ENCODE measurements around the gene SLAIN2. TPM values are rescaled to one million over a fixed set of nuclear protein-coding genes. Genes with fewer than 3 reads are reported as not detected.

Gene SLAIN2
- total and polyA plus RNA-seq, 2 of the 4 experiments (the other 2 are of a cell fraction), result 23.3 to 53.0 TPM

DNA sequence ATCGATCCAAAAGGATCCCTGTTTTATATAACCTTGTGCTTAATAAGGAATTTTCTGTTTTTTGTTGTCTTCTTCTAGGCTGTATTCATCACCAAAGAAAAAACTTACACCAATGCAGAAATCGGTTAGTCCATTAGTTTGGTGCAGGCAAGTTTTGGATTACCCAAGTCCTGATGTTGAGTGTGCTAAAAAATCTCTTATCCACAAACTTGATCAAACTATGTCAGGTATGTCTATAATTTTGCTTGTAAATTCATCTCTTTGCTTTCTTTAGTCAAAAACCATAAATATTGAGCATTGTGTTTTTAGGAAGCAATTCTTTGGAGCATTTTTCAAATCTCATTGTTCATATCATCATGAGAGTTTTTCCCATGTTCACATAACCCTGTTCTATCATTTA lies 28.4 kb downstream of the SLAIN2 start:
- H3K9me1 ChIP-seq (ENCODE audit: insufficient read depth, low read length), result no peaks in the 10 kb centered on the region
- H2BK120ac ChIP-seq (ENCODE audit: low read depth, low read length), result no peak overlapping the region
- no peak overlapping the region for H2BK5ac ChIP-seq (ENCODE audit: low read depth, low read length, poor library complexity, severe bottlenecking)
- POLR2A ChIA-PET (ENCODE audit: unreplicated experiment), result no interaction called here
- peaks cover 25% of the 10 kb centered on the region; the same call in 1 of the 2 replicates for H4K20me1 ChIP-seq (ENCODE audit: insufficient read depth, low read length)
- in situ Hi-C loops (cut with MboI; ENCODE audit: low sequenced_read_pairs), result loop anchor here (25.0 kb wide), 1 partner anchor 507 kb away; no protein-coding TSS in a partner anchor
- H4K5ac ChIP-seq (ENCODE audit: low read depth, low read length), result no peak overlapping the region
- H3K23ac ChIP-seq (ENCODE audit: low read depth, low read length), result no peak overlapping the region
- H3K79me1 ChIP-seq (ENCODE audit: low read depth in 1 of 2, low read length in 2 of 2), result peaks cover 12 to 62% of the 10 kb centered on the region in 2 experiments; a peak in 3 of 4 replicates
- no CpG with 5 or more reads among the region's 2 CpGs for WGBS, 2 experiments (ENCODE audit: extremely low coverage in 2 of 2, insufficient read length in 1 of 2)
- no peak overlapping the region for H3K18ac ChIP-seq (ENCODE audit: low read depth, low read length)
- no peak overlapping the region for H2BK20ac ChIP-seq (ENCODE audit: low read depth, low read length)
- H3K56ac ChIP-seq (ENCODE audit: extremely low read depth, insufficient read depth, low read length), result no peak overlapping the region
- no peaks in the 10 kb centered on the region for H3K9me3 ChIP-seq (ENCODE audit: control insufficient read depth, insufficient read depth, low read length)
- H3K27me3 ChIP-seq (ENCODE audit: control insufficient read depth, insufficient read depth, low read length), result no peaks in the 10 kb centered on the region
- CTCF ChIA-PET, result no interaction called here
- BruUV-seq (replicated peaks), result no TSS peak
- H2AFZ ChIP-seq (replicated peaks; ENCODE audit: low read length, poor library complexity), result no peak overlapping the region
- H3K4me3 ChIP-seq (ENCODE audit: insufficient read depth, low read depth, low read length), result no peak overlapping the region
- H3K36me3 ChIP-seq (ENCODE audit: control insufficient read depth, insufficient read depth, low read length), result peaks cover 2% of the 10 kb centered on the region; the same call in 1 of the 2 replicates
- no peak overlapping the region for H2AK9ac ChIP-seq (replicated peaks; ENCODE audit: low read depth, low read length, poor library complexity)
- H4K8ac ChIP-seq (ENCODE audit: low read depth in 2 of 2, low read length in 2 of 2), result no peak overlapping the region
- no peak overlapping the region for H3K14ac ChIP-seq (replicated peaks; ENCODE audit: low read depth, low read length)
- no peak overlapping the region for H3K4ac ChIP-seq (ENCODE audit: low read depth, low read length)
- no peak overlapping the region for H3K27ac ChIP-seq (ENCODE audit: insufficient read depth, low read length)
- dilution Hi-C loops (cut with HindIII; ENCODE audit: low sequenced_read_pairs, unreplicated experiment), result no loop called here
- H2AK5ac ChIP-seq (ENCODE audit: low read depth, low read length), result no peak overlapping the region
- H2BK15ac ChIP-seq (ENCODE audit: low read depth, low read length), result no peak overlapping the region
- no peak for DNase-seq
- ATAC-seq (ENCODE audit: low read depth), result no peak
- no peaks in the 10 kb centered on the region for H3K4me1 ChIP-seq (ENCODE audit: control insufficient read depth, insufficient read depth, low read length)
- H4K91ac ChIP-seq (ENCODE audit: insufficient read depth, low read depth, low read length), result no peak overlapping the region
- intact Hi-C loops (cut with micrococcal nuclease), result no loop called here
- TF ChIP-seq SMC3 (IDR thresholded peaks at IDR 0.05; ENCODE audit: low read depth, low read length), result no peak
- no peak for TF ChIP-seq MAZ (IDR thresholded peaks at IDR 0.05; ENCODE audit: borderline replicate concordance, low read depth, low read length)
- TF ChIP-seq CHD1 (IDR thresholded peaks at IDR 0.05; ENCODE audit: low read depth, low read length), result no peak
- no peak for TF ChIP-seq RCOR1 (IDR thresholded peaks at IDR 0.05; ENCODE audit: insufficient replicate concordance, low read length)
- TF ChIP-seq RAD21 (IDR thresholded peaks at IDR 0.05; ENCODE audit: low read length), result no peak
- no peak overlapping the region for H3K9ac ChIP-seq (ENCODE audit: low read depth, low read length)
- no peak overlapping the region for H3K4me2 ChIP-seq (ENCODE audit: low read depth, low read length)
